Trophoblast cell (in vitro differentiated cells and primary cell): ENCODE results near the gene FAM193A.

Experiments
- DNase-seq, 2 donors: peaks; one replicate each; pipeline ENCODE4 v3.0.0-alpha.2; 2016
- H2AFZ ChIP-seq: 2 replicates; pipeline ENCODE4 v1.6.1; 2013; ENCODE audit warnings: low read length, moderate library complexity, mild to moderate bottlenecking; ENCODE audit not compliant: insufficient read depth, poor library complexity
- H2AK5ac ChIP-seq: 2 replicates; pipeline ENCODE4 v1.6.1; 2013; ENCODE audit warnings: mild to moderate bottlenecking, low read length
- H2BK120ac ChIP-seq: 2 replicates; pipeline ENCODE4 v1.6.1; 2013; ENCODE audit warnings: low read length, mild to moderate bottlenecking, moderate library complexity; ENCODE audit not compliant: insufficient read depth, poor library complexity
- H2BK12ac ChIP-seq: 2 replicates; pipeline ENCODE4 v1.6.1; 2013; ENCODE audit warnings: mild to moderate bottlenecking, low read length, moderate library complexity
- H2BK5ac ChIP-seq: 2 replicates; pipeline ENCODE4 v1.6.1; 2013; ENCODE audit warnings: low read length, low read depth, moderate library complexity, mild to moderate bottlenecking; ENCODE audit not compliant: poor library complexity
- H3K14ac ChIP-seq: 2 replicates; pipeline ENCODE4 v1.6.1; 2013; ENCODE audit warnings: mild to moderate bottlenecking, low read length
- H3K18ac ChIP-seq: 2 replicates; pipeline ENCODE4 v1.6.1; 2013; ENCODE audit warnings: mild to moderate bottlenecking, low read length
- H3K23ac ChIP-seq: 2 replicates; pipeline ENCODE4 v1.6.1; 2013; ENCODE audit warnings: low read length
- H3K27ac ChIP-seq: 2 replicates; pipeline ENCODE4 v1.5.1; 2013; ENCODE audit warnings: low read depth, mild to moderate bottlenecking, inconsistent platforms, low read length, moderate library complexity
- H3K27me3 ChIP-seq: 2 replicates; pipeline ENCODE4 v1.6.1; 2013; ENCODE audit warnings: inconsistent platforms, mild to moderate bottlenecking, low read length, moderate library complexity; ENCODE audit not compliant: insufficient read depth
- H3K36me3 ChIP-seq, 2 experiments: 1 replicate in 1 of 2; 2 replicates in 1 of 2; pipeline ENCODE4 v1.6.1; 2013; ENCODE audit warnings: low read length in 2 of 2, mild to moderate bottlenecking in 2 of 2, moderate library complexity in 1 of 2; ENCODE audit not compliant: insufficient read depth in 2 of 2, control insufficient read depth in 1 of 2
- H3K4ac ChIP-seq: 2 replicates; pipeline ENCODE4 v1.6.1; 2013; ENCODE audit warnings: low read depth, mild to moderate bottlenecking, low read length, moderate library complexity
- H3K4me1 ChIP-seq, 2 experiments: 1 replicate in 1 of 2; 2 replicates in 1 of 2; pipeline ENCODE4 v1.6.1; 2013; ENCODE audit warnings: low read length in 2 of 2, mild to moderate bottlenecking in 2 of 2, moderate library complexity in 1 of 2; ENCODE audit not compliant: insufficient read depth in 2 of 2, control insufficient read depth in 1 of 2
- H3K4me2 ChIP-seq: 2 replicates; pipeline ENCODE4 v1.6.1; 2013; ENCODE audit warnings: inconsistent platforms, mild to moderate bottlenecking, low read length, moderate library complexity
- H3K4me3 ChIP-seq: 2 replicates; pipeline ENCODE4 v1.5.1; 2013; ENCODE audit warnings: mild to moderate bottlenecking, low read depth, low read length, inconsistent platforms
- H3K79me1 ChIP-seq: one replicate; pipeline ENCODE4 v1.6.1; 2013; ENCODE audit warnings: low read length
- H3K79me2 ChIP-seq: 2 replicates; pipeline ENCODE4 v1.6.1; 2013; ENCODE audit warnings: low read length, mild to moderate bottlenecking; ENCODE audit not compliant: control insufficient read depth, insufficient read depth, poor library complexity
- H3K9ac ChIP-seq: 2 replicates; pipeline ENCODE4 v1.6.1; 2013; ENCODE audit warnings: mild to moderate bottlenecking, low read length
- H3K9me3 ChIP-seq: 2 replicates; pipeline ENCODE4 v1.6.1; 2013; ENCODE audit warnings: low read depth, mild to moderate bottlenecking, control low read depth, inconsistent platforms, low read length; ENCODE audit not compliant: insufficient read depth
- H4K12ac ChIP-seq: 2 replicates; pipeline ENCODE4 v1.6.1; 2013; ENCODE audit warnings: low read depth, mild to moderate bottlenecking, low read length, moderate library complexity
- H4K8ac ChIP-seq: 2 replicates; pipeline ENCODE4 v1.6.1; 2013; ENCODE audit warnings: low read depth, mild to moderate bottlenecking, low read length, moderate library complexity
- H4K91ac ChIP-seq: one replicate; pipeline ENCODE4 v1.6.1; 2013; ENCODE audit warnings: low read depth, mild to moderate bottlenecking, low read length, moderate library complexity
- WGBS: extraction: QIAGEN DNeasy Blood & Tissue Kit; methylation state at CpG from one replicate; pipeline ENCODE4 v1.1.7; 2013; ENCODE audit warnings: missing lambda C conversion rate; ENCODE audit not compliant: insufficient read length, insufficient coverage; ENCODE audit errors: extremely low coverage; 5-methylcytosine and 5-hydroxymethylcytosine counted together

Gene FAM193A

DNA sequence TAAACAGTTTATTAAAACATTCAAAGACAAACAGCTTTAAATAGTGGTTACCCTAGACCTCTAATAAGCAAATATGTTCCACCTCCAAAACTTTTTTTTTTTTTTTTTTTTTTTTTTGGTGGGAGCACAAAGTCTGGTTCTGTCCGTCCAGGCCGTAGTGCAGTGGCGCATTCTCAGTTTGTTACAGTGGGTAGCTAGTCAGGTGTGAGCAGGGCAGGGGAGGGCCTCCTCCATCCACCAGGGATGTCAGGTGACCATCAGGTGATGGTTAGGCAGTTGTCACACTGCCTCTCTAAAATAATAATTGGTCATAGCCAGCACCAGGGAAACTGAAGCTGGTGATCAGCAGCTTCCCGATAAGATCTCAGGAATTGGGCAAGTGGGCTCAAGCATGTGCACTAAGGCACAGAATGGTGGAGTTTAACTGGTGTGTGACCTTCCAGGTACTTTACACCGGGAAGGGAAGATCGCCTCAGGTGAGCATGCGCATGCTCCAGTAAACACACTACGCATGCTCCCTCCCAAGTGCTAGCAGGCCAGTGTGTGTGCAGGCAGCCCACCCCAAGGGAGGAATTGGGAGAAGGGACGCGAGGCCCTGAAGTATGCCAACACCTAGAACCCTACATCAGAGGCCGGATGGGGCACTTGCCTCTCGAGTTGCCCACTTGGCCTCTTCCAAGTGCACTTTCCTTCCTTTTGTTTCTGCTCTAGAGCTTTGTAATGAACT is 192.5 kb downstream of the FAM193A start:
- H3K4me2 ChIP-seq = no peak overlapping the region
- H3K23ac ChIP-seq = no peak overlapping the region
- no peaks in the 10 kb centered on the region for H3K9me3 ChIP-seq
- no peak overlapping the region for H3K4me3 ChIP-seq
- no peak overlapping the region for H3K9ac ChIP-seq
- H2BK12ac ChIP-seq = no peak overlapping the region
- no peaks in the 10 kb centered on the region for H3K79me2 ChIP-seq
- H2AFZ ChIP-seq = no peak overlapping the region
- no peak overlapping the region for H3K14ac ChIP-seq
- no peaks in the 10 kb centered on the region for H3K4me1 ChIP-seq
- no peaks in the 10 kb centered on the region for H3K27me3 ChIP-seq
- no peak for DNase-seq
- H3K27ac ChIP-seq = no peak overlapping the region
- H4K8ac ChIP-seq = no peak overlapping the region
- H3K4ac ChIP-seq = no peak overlapping the region
- no CpG with 5 or more reads among the region's 12 CpGs for WGBS
- H2AK5ac ChIP-seq = no peak overlapping the region
- no peaks in the 10 kb centered on the region for H3K79me1 ChIP-seq
- no peak overlapping the region for H2BK120ac ChIP-seq
- H4K91ac ChIP-seq = no peak overlapping the region
- H2BK5ac ChIP-seq = no peak overlapping the region
- no peak overlapping the region for H3K18ac ChIP-seq
- no peak overlapping the region for H4K12ac ChIP-seq
- H3K36me3 ChIP-seq = peaks cover 39% of the 10 kb centered on the region in 2 experiments

DNA sequence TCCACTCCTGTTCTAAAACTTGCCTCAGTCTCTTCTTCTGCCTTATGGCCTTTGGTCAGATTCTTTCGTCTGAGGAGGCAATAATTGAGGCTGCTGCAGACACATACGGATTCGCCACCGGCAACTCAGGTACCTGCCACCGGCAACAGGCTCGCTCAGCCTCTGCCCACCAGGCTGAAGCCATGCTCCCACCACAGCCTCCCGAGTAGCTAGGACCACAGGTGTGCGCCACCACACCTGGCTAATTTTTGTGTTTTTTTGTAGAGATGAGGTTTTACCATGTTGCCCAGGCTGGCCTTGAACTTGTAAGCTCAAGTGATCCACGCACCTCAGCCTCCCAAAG is 193.1 kb downstream of the FAM193A start:
- Histone ChIP-seq H3K9me3 (no peaks in the 10 kb centered on the region), H4K12ac (no peak overlapping the region), H3K79me2 (no peaks in the 10 kb centered on the region), H3K27ac (no peak overlapping the region), H3K18ac (no peak overlapping the region), H2BK5ac (no peak overlapping the region), H2BK120ac (no peak overlapping the region), H4K91ac (no peak overlapping the region), H3K4me2 (no peak overlapping the region), H3K4ac (no peak overlapping the region), H3K4me1 (no peaks in the 10 kb centered on the region), H3K27me3 (no peaks in the 10 kb centered on the region), H3K23ac (no peak overlapping the region), H3K9ac (no peak overlapping the region), H3K4me3 (no peak overlapping the region), H4K8ac (no peak overlapping the region), H3K14ac (no peak overlapping the region), H3K79me1 (no peaks in the 10 kb centered on the region), H2BK12ac (no peak overlapping the region), H2AK5ac (no peak overlapping the region), H3K36me3 (peaks cover 39% of the 10 kb centered on the region in 2 experiments), H2AFZ (no peak overlapping the region)
- WGBS = no CpG with 5 or more reads among the region's 9 CpGs
- DNase-seq = no peak

GRCh38 chr4:2731907-2732317 is 195.5 kb downstream of the FAM193A start:
- Histone ChIP-seq H3K36me3 (peaks cover 39% of the 10 kb centered on the region in 2 experiments), H3K9ac (no peak overlapping the region), H3K14ac (no peak overlapping the region), H3K4me1 (no peaks in the 10 kb centered on the region), H2AK5ac (no peak overlapping the region), H3K4me2 (no peak overlapping the region), H3K79me1 (no peaks in the 10 kb centered on the region), H3K4me3 (peak overlapping the region; percentile 5), H3K9me3 (no peaks in the 10 kb centered on the region), H3K27me3 (no peaks in the 10 kb centered on the region), H4K12ac (no peak overlapping the region), H2BK5ac (no peak overlapping the region), H2AFZ (no peak overlapping the region), H3K4ac (no peak overlapping the region), H3K79me2 (no peaks in the 10 kb centered on the region), H2BK12ac (no peak overlapping the region), H4K8ac (no peak overlapping the region), H3K27ac (no peak overlapping the region), H3K23ac (no peak overlapping the region), H3K18ac (no peak overlapping the region), H4K91ac (no peak overlapping the region), H2BK120ac (no peak overlapping the region)
- no peak for DNase-seq
- no CpG with 5 or more reads among the region's 28 CpGs for WGBS

DNA sequence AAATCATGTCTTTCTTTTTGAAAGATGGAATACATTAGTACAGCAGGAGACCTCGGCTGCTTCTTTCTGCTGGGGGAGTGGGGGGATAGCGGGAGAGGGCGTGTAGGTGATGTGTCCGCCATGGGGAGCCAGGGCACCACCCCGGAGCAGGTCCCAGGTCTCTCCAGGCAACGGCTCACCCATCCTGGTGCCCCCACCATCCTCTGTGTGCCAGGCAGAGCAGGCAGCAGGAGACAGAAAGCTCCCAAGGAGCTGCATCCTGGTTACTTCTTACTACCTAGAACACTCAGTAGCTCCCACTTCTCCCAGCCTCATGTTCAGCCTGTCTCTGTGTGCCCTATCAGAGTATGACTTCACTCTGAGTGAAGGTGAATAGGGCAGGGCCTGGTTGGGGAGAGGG is 196.1 kb downstream of the FAM193A start:
- no peak for DNase-seq
- H3K79me1 ChIP-seq = no peaks in the 10 kb centered on the region
- no peak overlapping the region for H3K23ac ChIP-seq
- H2AK5ac ChIP-seq = no peak overlapping the region
- H3K27ac ChIP-seq = no peak overlapping the region
- H4K91ac ChIP-seq = no peak overlapping the region
- H3K9me3 ChIP-seq = no peaks in the 10 kb centered on the region
- H2BK12ac ChIP-seq = no peak overlapping the region
- no peak overlapping the region for H3K14ac ChIP-seq
- no peak overlapping the region for H2BK5ac ChIP-seq
- no peak overlapping the region for H2AFZ ChIP-seq
- H3K18ac ChIP-seq = no peak overlapping the region
- no peak overlapping the region for H4K12ac ChIP-seq
- no peak overlapping the region for H3K4ac ChIP-seq
- no peak overlapping the region for H3K4me2 ChIP-seq
- H3K4me3 ChIP-seq = no peak overlapping the region
- H4K8ac ChIP-seq = no peak overlapping the region
- peaks cover 39% of the 10 kb centered on the region in 2 experiments for H3K36me3 ChIP-seq
- H3K9ac ChIP-seq = no peak overlapping the region
- H3K79me2 ChIP-seq = no peaks in the 10 kb centered on the region
- H2BK120ac ChIP-seq = no peak overlapping the region
- H3K4me1 ChIP-seq = no peaks in the 10 kb centered on the region
- no peaks in the 10 kb centered on the region for H3K27me3 ChIP-seq
- WGBS = no CpG with 5 or more reads among the region's 6 CpGs
